ENCODE measurements around the gene ALS2CL. TPM values are rescaled to one million over a fixed set of nuclear protein-coding genes. Genes with fewer than 3 reads are reported as not detected.

The ALS2CL gene
- total RNA-seq, 5 donors from 2014 or later (not counting 1 experiment from before 2014, with no cell fraction given): 25.0 to 47.4 (median 30.6) TPM

DNA sequence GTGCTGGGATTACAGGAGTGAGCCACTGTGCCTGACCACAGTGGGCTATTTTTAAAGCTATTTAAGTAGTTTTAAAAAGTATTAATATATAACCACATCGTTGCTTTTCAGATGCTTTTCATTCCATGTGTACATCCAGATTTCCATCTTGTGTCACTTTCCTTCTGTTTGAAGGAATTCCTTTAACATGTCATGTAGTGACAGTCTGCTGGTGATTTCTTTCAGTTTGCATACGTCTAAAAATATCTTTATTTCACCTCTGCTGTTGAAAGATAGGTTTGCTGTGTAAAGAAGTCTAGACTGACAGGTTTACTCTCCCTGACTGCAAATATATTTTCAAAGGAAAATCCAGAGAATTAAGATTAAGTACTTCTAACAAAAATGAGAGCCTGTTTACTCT lies 68.9 kb downstream of the ALS2CL start:
- Histone ChIP-seq H3K9me3 (no peaks in the 10 kb centered on the region), H3K27ac (ENCODE audit: low read length) (no peak overlapping the region), H3K36me3 (ENCODE audit: control insufficient read depth in 2 of 2, extremely low read depth in 1 of 2, insufficient read depth in 1 of 2, low read length in 1 of 2) (no peaks in the 10 kb centered on the region), H3K4me3 (ENCODE audit: control insufficient read depth in 1 of 2, extremely low read depth in 1 of 2, low read length in 1 of 2) (no peak overlapping the region), H3K4me1 (ENCODE audit: control insufficient read depth in 1 of 2, extremely low read depth in 1 of 2, insufficient read depth in 2 of 2, low read length in 2 of 2) (peaks cover 7 to 14% of the 10 kb centered on the region in 2 experiments), H3K27me3 (replicated peaks in 1 of 2; ENCODE audit: control insufficient read depth in 2 of 2, extremely low read depth in 1 of 2, insufficient read depth in 2 of 2, low read length in 1 of 2) (peaks cover 0 to 12% of the 10 kb centered on the region in 2 experiments)
- H3K36me3 Mint-ChIP-seq: no peaks in the 10 kb centered on the region
- POLR2A ChIA-PET: no interaction called here
- H3K9me3 Mint-ChIP-seq: no peaks in the 10 kb centered on the region
- ATAC-seq (replicated peaks in 1 of 4) (no peak), DNase-seq (no peak)
- peaks cover 10 to 13% (median 11%) of the 10 kb centered on the region in 3 donors for H3K4me1 Mint-ChIP-seq
- H3K27ac Mint-ChIP-seq: no peak overlapping the region
- H3K27me3 Mint-ChIP-seq: peaks cover 6 to 12% of the 10 kb centered on the region in 2 donors
- CTCF ChIA-PET: interaction anchor here in 1 of 2 donors (0.7 to 1.7 kb wide), 2 partner anchors 8 to 135 kb away, joined by 4 to 10 read pairs; no protein-coding TSS in a partner anchor
- no peak overlapping the region for H3K4me3 Mint-ChIP-seq
- WGBS (ENCODE audit: insufficient coverage): no CpG with 5 or more reads among the region's 2 CpGs

DNA sequence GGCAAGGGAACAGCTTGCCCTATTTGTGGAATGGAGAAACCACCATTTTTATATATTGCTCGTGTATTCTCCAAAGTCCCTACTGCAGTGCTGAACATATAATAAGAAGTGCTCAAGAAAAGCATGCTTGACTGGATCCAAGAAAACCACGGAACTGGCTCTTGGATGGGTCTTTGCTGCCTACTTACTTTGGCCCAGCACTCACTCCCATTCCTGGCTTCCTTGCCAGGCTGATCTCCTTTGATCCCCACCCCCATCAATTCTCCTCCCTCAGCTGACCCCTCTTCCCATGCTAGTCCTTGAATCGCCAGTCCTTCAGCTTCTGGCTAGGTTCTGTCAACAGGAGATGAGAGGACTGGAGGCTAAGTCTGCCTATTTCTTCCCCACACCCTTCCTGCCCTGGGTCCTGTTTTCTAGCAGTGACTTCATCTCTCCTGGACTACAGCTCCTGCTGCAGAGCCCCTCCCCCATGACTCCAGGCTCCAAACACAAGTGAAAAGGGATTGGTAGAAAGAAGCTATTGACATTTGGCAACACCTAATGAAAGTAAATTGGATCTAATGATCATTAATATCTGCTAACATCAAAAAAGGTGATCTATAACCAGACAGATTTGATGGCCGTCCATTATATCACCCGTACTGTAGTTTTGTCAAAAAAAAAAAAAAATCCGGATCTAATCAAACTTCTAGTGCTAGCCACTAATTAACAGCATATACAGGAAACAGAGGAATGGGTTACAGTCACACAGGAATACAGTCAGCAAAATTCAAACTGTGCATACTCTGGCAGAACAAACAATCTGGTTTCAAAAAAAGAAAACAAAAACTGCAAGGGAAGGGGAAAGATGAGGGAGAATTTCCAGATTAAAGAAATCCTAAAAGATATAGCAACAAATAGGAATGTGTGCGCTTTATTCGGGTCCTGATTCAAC lies 73.4 kb downstream of the ALS2CL start:
- 50% methylated on average over 2 of the region's 8 CpGs for WGBS (ENCODE audit: insufficient coverage)
- Histone ChIP-seq H3K4me3 (ENCODE audit: control insufficient read depth in 1 of 2, extremely low read depth in 1 of 2, low read length in 1 of 2) (no peak overlapping the region), H3K4me1 (ENCODE audit: control insufficient read depth in 1 of 2, extremely low read depth in 1 of 2, insufficient read depth in 2 of 2, low read length in 2 of 2) (no peaks in the 10 kb centered on the region), H3K9me3 (no peaks in the 10 kb centered on the region), H3K27ac (ENCODE audit: low read length) (no peak overlapping the region), H3K36me3 (ENCODE audit: control insufficient read depth in 2 of 2, extremely low read depth in 1 of 2, insufficient read depth in 1 of 2, low read length in 1 of 2) (no peaks in the 10 kb centered on the region), H3K27me3 (replicated peaks in 1 of 2; ENCODE audit: control insufficient read depth in 2 of 2, extremely low read depth in 1 of 2, insufficient read depth in 2 of 2, low read length in 1 of 2) (peaks cover 0 to 37% of the 10 kb centered on the region in 2 experiments)
- ATAC-seq (replicated peaks in 1 of 4): no peak
- ChIA-PET CTCF (interaction anchor here (0.7 kb wide), 2 partner anchors 640 to 905 kb away, joined by 3 read pairs; no protein-coding TSS in a partner anchor), POLR2A (no interaction called here)
- Mint-ChIP-seq H3K36me3 (no peaks in the 10 kb centered on the region), H3K9me3 (no peaks in the 10 kb centered on the region), H3K27me3 (peaks cover 17 to 29% of the 10 kb centered on the region in 2 donors), H3K4me1 (no peaks in the 10 kb centered on the region), H3K4me3 (no peak overlapping the region), H3K27ac (no peak overlapping the region)
- no peak for DNase-seq

Other genes starting within 250 kb of the ALS2CL start
- under 1 TPM in 1 of 5 donors, not detected in 4; 0.16 TPM for gene LTF, start 228.8 kb downstream of the ALS2CL start, total RNA-seq
- gene RTP3, start 195.7 kb downstream of the ALS2CL start, total RNA-seq: not detected
- 1 to 10 TPM in 3 of 5 donors, under 1 TPM in 2; 0.30 to 1.9 (median 1.0) TPM for gene LRRC2, start 127.4 kb downstream of the ALS2CL start, total RNA-seq
- not detected for gene FAM240A, start 81.2 kb downstream of the ALS2CL start, total RNA-seq
- gene TMIE, start 7.7 kb upstream of the ALS2CL start, total RNA-seq: 1 to 10 TPM; 2.0 to 5.3 (median 3.0) TPM
- gene PRSS50, start 24.2 kb upstream of the ALS2CL start, total RNA-seq: not detected
- not detected for gene MYL3, start 169.8 kb upstream of the ALS2CL start, total RNA-seq
- under 1 TPM in 1 of 5 donors, not detected in 4; 0.32 TPM for gene PTH1R, start 184.0 kb upstream of the ALS2CL start, total RNA-seq